GM13976 (cell line): ENCODE data around the gene CENPU.
"Not testable (repeated sequence)": the region's sequence is repeated elsewhere in the genome, so short reads cannot be mapped to it uniquely, and the experiment has no call there.

Source experiments
- DNase-seq: peaks from one replicate; pipeline ENCODE4 v3.0.0; 2012; ENCODE audit warnings: low spot score
- CTCF ChIP-seq: IDR thresholded peaks from 2 replicates; pipeline ENCODE4 v1.5.1; 2012; ENCODE audit warnings: borderline replicate concordance, mild to moderate bottlenecking; ENCODE audit not compliant: insufficient read depth; ENCODE audit errors: extremely low read depth, missing control alignments, control extremely low read depth
- in situ Hi-C: fragments of 300-500 bp; cut with MboI; formaldehyde crosslinking; loops from one replicate; pipeline ENCODE4 v1.12.0; 2022; ENCODE audit warnings: low sequenced_read_pairs, mixed read lengths, inconsistent platforms; ENCODE audit not compliant: unreplicated experiment

The CENPU gene

GRCh38 chr4:184745831-184746795, 12.2 kb upstream of the CENPU start:
- peak; percentile 65 for TF ChIP-seq CTCF
- in situ Hi-C loops: no loop called here
- DNase-seq: peak; percentile 86

- no peak for TF ChIP-seq CTCF
- in situ Hi-C loops: no loop called here
- no peak for DNase-seq
These were observed 10.3 kb upstream of the CENPU start for GRCh38 chr4:184744236-184744635.

- TF ChIP-seq CTCF: no peak
- in situ Hi-C loops: no loop called here
- no peak for DNase-seq
These were observed 9.8 kb upstream of the CENPU start for GRCh38 chr4:184743650-184744049.

- in situ Hi-C loops, DNase-seq: not testable (repeated sequence)
These were observed 7.8 kb upstream of the CENPU start for GRCh38 chr4:184741651-184742050.

- in situ Hi-C loops: no loop called here
- TF ChIP-seq CTCF: no peak
- DNase-seq: no peak
These were observed 7.1 kb upstream of the CENPU start for GRCh38 chr4:184740980-184741391.

GRCh38 chr4:184739575-184739974, 5.7 kb upstream of the CENPU start:
- in situ Hi-C loops, DNase-seq: not testable (repeated sequence)

- no peak for TF ChIP-seq CTCF
- no peak for DNase-seq
- in situ Hi-C loops: no loop called here
These were observed 862 bp upstream of the CENPU start for GRCh38 chr4:184734758-184735157.
